Fibroblast of lung (primary cell): Measurements from ENCODE around the gene LSS. TPM values are rescaled to one million over a fixed set of nuclear protein-coding genes. Genes with fewer than 3 reads are reported as not detected.
A peak's percentile ranks its signal among the peaks of the same experiment; 100 is the strongest.
"Not testable (repeated sequence)": the region's sequence is repeated elsewhere in the genome, so short reads cannot be mapped to it uniquely, and the experiment has no call there.

Experiments
- DNase-seq, 2 donors: peaks; one replicate each; pipeline versions ENCODE4 v3.0.0 to v3.0.0-alpha.2; 2010; ENCODE audit warnings: low read depth in 2 of 2
- H2AFZ ChIP-seq: 2 replicates; pipeline ENCODE4 v1.5.1; 2012; ENCODE audit warnings: low read length, control low read depth, inconsistent platforms
- H3K27ac ChIP-seq: 2 replicates; pipeline ENCODE4 v1.5.1; 2011; ENCODE audit warnings: low read length, control low read depth; ENCODE audit not compliant: insufficient read depth
- H3K27me3 ChIP-seq: 2 replicates; pipeline ENCODE4 v1.5.1; 2011; ENCODE audit warnings: mild to moderate bottlenecking, low read length; ENCODE audit not compliant: control insufficient read depth, insufficient read depth
- H3K36me3 ChIP-seq: 2 replicates; pipeline ENCODE4 v1.5.1; 2011; ENCODE audit warnings: low read length; ENCODE audit not compliant: control insufficient read depth, insufficient read depth
- H3K4me1 ChIP-seq: 2 replicates; pipeline ENCODE4 v1.5.1; 2011; ENCODE audit warnings: low read length; ENCODE audit not compliant: control insufficient read depth, insufficient read depth; ENCODE audit errors: extremely low read depth
- H3K4me2 ChIP-seq: 2 replicates; pipeline ENCODE4 v1.5.1; 2011; ENCODE audit warnings: low read length, control low read depth; ENCODE audit not compliant: insufficient read depth; ENCODE audit errors: extremely low read depth
- H3K4me3 ChIP-seq, 4 experiments: fragments of 200-600 bp in 1 of 4; sonication (generic) in 1 of 4; replicated peaks in 1 of 4; 2 replicates each; pipeline ENCODE4 v1.5.1; 2011 to 2016; ENCODE audit warnings: low read length in 4 of 4, low read depth in 3 of 4, mild to moderate bottlenecking in 3 of 4, control low read depth in 2 of 4, inconsistent platforms in 1 of 4, mixed read lengths in 1 of 4; ENCODE audit not compliant: insufficient read depth in 1 of 4; ENCODE audit errors: control extremely low read depth in 1 of 4
- H3K79me2 ChIP-seq: 2 replicates; pipeline ENCODE4 v1.5.1; 2012; ENCODE audit warnings: mild to moderate bottlenecking, low read length, inconsistent platforms; ENCODE audit not compliant: control insufficient read depth, insufficient read depth
- H3K9ac ChIP-seq: 2 replicates; pipeline ENCODE4 v1.5.1; 2011; ENCODE audit warnings: mild to moderate bottlenecking, low read length, control low read depth; ENCODE audit not compliant: insufficient read depth
- H3K9me3 ChIP-seq: 2 replicates; pipeline ENCODE4 v1.5.1; 2012; ENCODE audit warnings: low read depth, low read length; ENCODE audit not compliant: control insufficient read depth, insufficient read depth
- H4K20me1 ChIP-seq: 2 replicates; pipeline ENCODE4 v1.5.1; 2011; ENCODE audit warnings: low read length; ENCODE audit not compliant: control insufficient read depth, insufficient read depth; ENCODE audit errors: extremely low read depth
- CTCF ChIP-seq, 2 donors: IDR thresholded peaks in 1 of 2; conservative IDR thresholded peaks in 1 of 2; 1 replicate in 1 of 2; 2 replicates in 1 of 2; pipeline ENCODE4 v1.5.1; 2011 to 2012; ENCODE audit warnings: low read length in 2 of 2, control low read depth in 1 of 2, inconsistent platforms in 1 of 2, low read depth in 1 of 2, mild to moderate bottlenecking in 1 of 2
- EZH2 ChIP-seq: IDR thresholded peaks from 2 replicates; pipeline ENCODE4 v1.5.1; 2012; ENCODE audit warnings: low read length, control low read depth, mild to moderate bottlenecking; ENCODE audit errors: missing control alignments
- polyA plus RNA-seq, 2 donors: library from polyadenylated mRNA; depleted of rRNA in 1 of 2; stranded (reverse) in 1 of 2; unstranded in 1 of 2; fragments of >200 nt; gene quantifications; 2 replicates each; pipeline ENCODE4 v1.2.1, GENCODE V29; 2011 to 2012; ENCODE audit warnings: missing spikeins in 1 of 2
- total RNA-seq: library from RNA; depleted of rRNA; stranded (reverse); fragments of >200 nt; gene quantifications from 2 replicates; pipeline ENCODE4 v1.2.1, GENCODE V29; 2014

Gene LSS
- total and polyA plus RNA-seq, 2 donors (not counting 1 experiment from before 2014, with no cell fraction given): 97.6 to 252 TPM

- Histone ChIP-seq H3K27ac (peak within 1 kb of the TSS; percentile 69), H3K4me3 (peak within 1 kb of the TSS; percentile 77 to 88 (median 81)), H3K36me3 (no peaks in the 10 kb centered on the region), H3K79me2 (no peaks in the 10 kb centered on the region), H4K20me1 (no peaks in the 10 kb centered on the region), H2AFZ (peak within 1 kb of the TSS; percentile 67), H3K4me2 (peak within 1 kb of the TSS; percentile 88), H3K4me1 (peaks cover 6% of the 10 kb centered on the region), H3K9me3 (no peaks in the 10 kb centered on the region), H3K9ac (peak within 1 kb of the TSS; percentile 61), H3K27me3 (no peaks in the 10 kb centered on the region)
- peak; percentile 85 to 90 for DNase-seq
- TF ChIP-seq CTCF (conservative IDR thresholded peaks at IDR 0.05 in 1 of 2, IDR thresholded peaks at IDR 0.05 in 1 of 2; ENCODE audit: low read depth in 1 of 2, low read length in 2 of 2): no peak
- TF ChIP-seq EZH2: no peak
Observed at GRCh38 chr21:46183910-46184624, 44.5 kb downstream of the LSS start, which contains the start of gene SPATC1L. Gene SPATC1L (minus strand): TSS chr21:46184459. CDS start chr21:46182816, 1,643 bp downstream.

GRCh38 chr21:46183337-46183909, 45.2 kb downstream of the LSS start:
- DNase-seq, H4K20me1 ChIP-seq, H2AFZ ChIP-seq, H3K9ac ChIP-seq, H3K36me3 ChIP-seq, H3K9me3 ChIP-seq, H3K27me3 ChIP-seq, H3K79me2 ChIP-seq, H3K4me1 ChIP-seq, H3K27ac ChIP-seq: not testable (repeated sequence)
- Histone ChIP-seq H3K4me2 (peak overlapping the region; percentile 61), H3K4me3 (peak overlapping the region in 3 of 4 experiments; percentile 77 to 88 (median 83))

- peak overlapping the region in 1 of 4 experiments; percentile 27 for H3K4me3 ChIP-seq
Observed at GRCh38 chr21:46182548-46183336, 45.8 kb downstream of the LSS start.

More at GRCh38 chr21:46182548-46183336, 45.8 kb downstream of the LSS start:
- H4K20me1 ChIP-seq: no peaks in the 10 kb centered on the region
- no peak overlapping the region for H2AFZ ChIP-seq
- no peaks in the 10 kb centered on the region for H3K79me2 ChIP-seq
- no peaks in the 10 kb centered on the region for H3K27me3 ChIP-seq
- H3K36me3 ChIP-seq: no peaks in the 10 kb centered on the region
- H3K9me3 ChIP-seq: no peaks in the 10 kb centered on the region
- TF ChIP-seq EZH2 (no peak), CTCF (conservative IDR thresholded peaks at IDR 0.05 in 1 of 2, IDR thresholded peaks at IDR 0.05 in 1 of 2; ENCODE audit: low read depth in 1 of 2, low read length in 2 of 2) (no peak)
- H3K9ac ChIP-seq: no peak overlapping the region
- no peak for DNase-seq
- no peak overlapping the region for H3K27ac ChIP-seq
- peaks cover 3% of the 10 kb centered on the region for H3K4me1 ChIP-seq
- peak overlapping the region; percentile 44 for H3K4me2 ChIP-seq
